ENCODE measurements around the gene ATXN7L1. TPM values are rescaled to one million over a fixed set of nuclear protein-coding genes. Genes with fewer than 3 reads are reported as not detected.

The ATXN7L1 gene
- total RNA-seq, 1 donor from 2014 or later = 12.6 TPM

GRCh38 chr7:105800849-105801534, 75.4 kb downstream of the ATXN7L1 start:
- no peaks in the 10 kb centered on the region for H3K27me3 Mint-ChIP-seq (ENCODE audit: unreplicated experiment)

GRCh38 chr7:105800442-105800841, 76.0 kb downstream of the ATXN7L1 start:
- no peaks in the 10 kb centered on the region for H3K27me3 Mint-ChIP-seq (ENCODE audit: unreplicated experiment)
- H3K27ac Mint-ChIP-seq (ENCODE audit: unreplicated experiment) = no peak overlapping the region
- TF ChIP-seq CTCF (IDR thresholded peaks at IDR 0.05) = no peak
- H3K36me3 Mint-ChIP-seq (ENCODE audit: unreplicated experiment) = peaks cover 2% of the 10 kb centered on the region
- DNase-seq (ENCODE audit: extremely low spot score, unreplicated experiment) = no peak
- peaks cover 8% of the 10 kb centered on the region for H3K4me1 Mint-ChIP-seq (ENCODE audit: unreplicated experiment)
- H3K9me3 Mint-ChIP-seq (ENCODE audit: unreplicated experiment) = no peaks in the 10 kb centered on the region
- H3K4me3 Mint-ChIP-seq (ENCODE audit: unreplicated experiment) = no peak overlapping the region

More at GRCh38 chr7:105800849-105801534, 75.4 kb downstream of the ATXN7L1 start:
- no peak for DNase-seq (ENCODE audit: extremely low spot score, unreplicated experiment)
- H3K36me3 Mint-ChIP-seq (ENCODE audit: unreplicated experiment) = peaks cover 2% of the 10 kb centered on the region
- H3K9me3 Mint-ChIP-seq (ENCODE audit: unreplicated experiment) = no peaks in the 10 kb centered on the region
- no peak overlapping the region for H3K4me3 Mint-ChIP-seq (ENCODE audit: unreplicated experiment)
- no peak overlapping the region for H3K27ac Mint-ChIP-seq (ENCODE audit: unreplicated experiment)
- no peak for TF ChIP-seq CTCF (IDR thresholded peaks at IDR 0.05)
- H3K4me1 Mint-ChIP-seq (ENCODE audit: unreplicated experiment) = peaks cover 13% of the 10 kb centered on the region

GRCh38 chr7:105799677-105800076, 76.7 kb downstream of the ATXN7L1 start:
- H3K4me3 Mint-ChIP-seq (ENCODE audit: unreplicated experiment) = no peak overlapping the region
- no peak for TF ChIP-seq CTCF (IDR thresholded peaks at IDR 0.05)
- no peak overlapping the region for H3K27ac Mint-ChIP-seq (ENCODE audit: unreplicated experiment)
- no peaks in the 10 kb centered on the region for H3K27me3 Mint-ChIP-seq (ENCODE audit: unreplicated experiment)
- peaks cover under 1% of the 10 kb centered on the region for H3K4me1 Mint-ChIP-seq (ENCODE audit: unreplicated experiment)
- no peak for DNase-seq (ENCODE audit: extremely low spot score, unreplicated experiment)
- H3K36me3 Mint-ChIP-seq (ENCODE audit: unreplicated experiment) = peaks cover 2% of the 10 kb centered on the region
- H3K9me3 Mint-ChIP-seq (ENCODE audit: unreplicated experiment) = no peaks in the 10 kb centered on the region

DNA sequence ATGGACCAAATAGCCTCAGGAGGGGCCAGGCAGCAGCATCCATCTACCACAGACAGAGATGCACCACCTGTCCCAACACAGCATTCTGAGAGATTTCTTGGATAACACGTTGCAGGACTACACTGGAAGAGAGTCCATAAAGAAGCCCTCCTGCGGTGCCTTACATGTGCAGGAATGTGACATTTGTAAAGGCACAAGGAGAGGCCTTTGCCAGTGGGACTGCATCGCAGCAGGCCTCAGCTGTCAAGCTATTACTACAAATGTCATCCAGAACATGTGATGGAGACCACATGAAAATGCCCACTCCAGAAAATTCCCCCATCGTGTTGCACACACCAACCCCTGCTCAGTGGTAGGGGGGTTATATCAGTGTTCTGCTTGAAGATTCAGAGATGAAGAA, 77.4 kb downstream of the ATXN7L1 start:
- Mint-ChIP-seq H3K4me3 (ENCODE audit: unreplicated experiment) (no peak overlapping the region), H3K27ac (ENCODE audit: unreplicated experiment) (no peak overlapping the region), H3K9me3 (ENCODE audit: unreplicated experiment) (no peaks in the 10 kb centered on the region), H3K27me3 (ENCODE audit: unreplicated experiment) (no peaks in the 10 kb centered on the region), H3K4me1 (ENCODE audit: unreplicated experiment) (no peaks in the 10 kb centered on the region), H3K36me3 (ENCODE audit: unreplicated experiment) (peaks cover 2% of the 10 kb centered on the region)
- no peak for TF ChIP-seq CTCF (IDR thresholded peaks at IDR 0.05)
- no peak for DNase-seq (ENCODE audit: extremely low spot score, unreplicated experiment)

- TF ChIP-seq CTCF (IDR thresholded peaks at IDR 0.05) = no peak
- no peak for DNase-seq (ENCODE audit: extremely low spot score, unreplicated experiment)
- no peak overlapping the region for H3K4me3 Mint-ChIP-seq (ENCODE audit: unreplicated experiment)
- H3K27me3 Mint-ChIP-seq (ENCODE audit: unreplicated experiment) = no peaks in the 10 kb centered on the region
- H3K9me3 Mint-ChIP-seq (ENCODE audit: unreplicated experiment) = peaks cover 3% of the 10 kb centered on the region
- H3K36me3 Mint-ChIP-seq (ENCODE audit: unreplicated experiment) = peaks cover 7% of the 10 kb centered on the region
- H3K27ac Mint-ChIP-seq (ENCODE audit: unreplicated experiment) = no peak overlapping the region
- no peaks in the 10 kb centered on the region for H3K4me1 Mint-ChIP-seq (ENCODE audit: unreplicated experiment)
Measured at GRCh38 chr7:105797652-105798051, 78.7 kb downstream of the ATXN7L1 start.
